GM19467 (cell line): ENCODE measurements around the gene CST7.
A peak's percentile ranks its signal among the peaks of the same experiment; 100 is the strongest.

Source experiments
- ATAC-seq: cut with Tn5 transposase; IDR thresholded peaks from one replicate; pipeline ENCODE4 v1.9.1; 2021; ENCODE audit warnings: mild to moderate bottlenecking, moderate library complexity; ENCODE audit not compliant: unreplicated experiment

The CST7 gene

DNA sequence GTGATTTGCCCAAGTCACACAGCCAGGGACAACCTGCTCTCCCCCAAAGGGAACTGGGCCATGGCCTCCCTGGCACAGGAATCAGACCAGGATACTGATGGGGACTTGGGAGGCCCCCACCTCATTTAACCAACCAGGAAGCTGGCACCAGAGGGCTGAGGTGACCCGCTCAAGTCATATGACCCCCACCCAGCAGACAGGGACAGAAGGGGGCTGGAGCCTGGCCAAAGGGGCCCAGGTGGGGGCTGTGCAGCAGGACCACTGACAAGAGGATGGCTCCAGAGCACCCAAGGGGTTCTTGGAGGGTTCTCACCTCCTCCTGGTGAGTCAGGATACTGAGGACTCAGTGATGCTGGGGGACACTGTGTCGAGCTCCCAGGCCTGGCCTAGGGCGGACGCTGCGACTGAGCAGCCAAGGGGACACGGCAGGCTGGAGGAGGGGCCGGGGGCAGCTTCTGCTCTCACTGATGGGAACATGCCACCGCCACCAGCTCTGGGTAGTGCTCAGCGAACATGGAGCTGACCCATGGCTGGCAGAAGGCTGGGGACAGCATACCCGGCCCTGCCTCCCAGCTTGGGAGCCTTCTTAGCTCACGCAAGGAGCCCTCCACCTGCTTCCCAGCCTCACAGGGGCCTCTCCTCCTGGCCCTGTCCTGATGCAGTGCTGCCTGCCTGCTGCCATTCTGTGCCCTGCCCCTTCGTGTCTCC, 1.2 kb downstream of the CST7 start:
- ATAC-seq, result no peak

DNA sequence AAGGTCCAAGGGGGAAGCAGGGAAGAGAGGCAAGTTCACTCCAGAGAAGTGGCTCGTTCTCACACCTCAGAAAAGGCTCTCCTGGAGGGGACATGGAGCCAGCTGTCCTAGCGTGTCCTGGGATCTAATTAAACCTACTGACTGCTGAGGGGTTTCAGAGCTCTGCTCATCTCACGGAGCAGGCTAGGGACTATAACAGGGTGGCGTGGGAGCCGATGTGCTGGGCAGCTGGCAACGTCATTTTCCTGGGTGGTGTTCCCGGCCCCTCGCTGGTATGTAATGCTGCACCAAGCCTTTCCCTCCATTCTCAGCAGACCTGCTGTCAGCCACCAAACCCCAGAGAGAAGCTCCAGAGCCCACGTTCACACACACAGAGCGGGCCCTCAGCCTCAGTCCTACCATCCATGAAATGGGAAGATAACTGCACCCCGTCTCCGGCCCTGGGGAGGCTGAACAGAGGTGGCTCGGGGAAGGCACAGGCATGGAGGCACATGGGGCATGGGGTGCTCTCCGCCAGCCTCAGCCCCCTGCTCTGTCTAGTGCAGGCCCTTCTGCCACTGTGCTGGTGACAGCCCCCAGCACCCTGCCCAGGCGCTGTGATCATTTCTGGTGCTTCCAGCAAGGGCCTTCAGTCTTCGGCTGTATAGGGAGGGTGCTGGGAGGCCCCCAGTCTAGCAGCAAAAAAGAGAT, 1.9 kb downstream of the CST7 start:
- no peak for ATAC-seq

DNA sequence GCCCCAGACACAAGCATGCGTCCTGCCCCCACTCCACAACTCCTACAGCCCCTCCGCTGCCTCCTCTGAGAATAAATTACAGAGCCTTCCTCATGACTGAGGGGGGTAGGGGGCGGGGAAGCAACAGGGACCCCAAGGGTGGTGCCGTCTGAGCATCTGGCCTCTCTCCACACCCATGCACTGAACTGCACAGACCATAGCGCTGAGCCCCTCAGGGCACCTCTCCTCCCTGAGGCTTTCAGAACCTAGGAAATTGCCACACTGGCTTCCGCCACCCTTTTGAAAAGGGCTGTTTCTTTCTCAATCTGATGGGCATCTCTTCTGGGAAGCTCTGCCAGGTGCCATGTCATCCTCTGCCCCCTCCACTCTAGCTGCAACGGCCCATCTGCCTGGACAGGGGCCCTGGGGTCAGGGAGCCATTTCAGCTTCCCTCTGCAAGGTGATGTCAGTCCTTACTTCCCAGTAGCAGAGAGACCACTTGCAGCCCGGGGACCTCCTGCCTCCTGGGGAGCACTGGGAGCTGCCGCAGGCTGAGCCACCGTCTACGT, 2.5 kb downstream of the CST7 start:
- ATAC-seq, result no peak

DNA sequence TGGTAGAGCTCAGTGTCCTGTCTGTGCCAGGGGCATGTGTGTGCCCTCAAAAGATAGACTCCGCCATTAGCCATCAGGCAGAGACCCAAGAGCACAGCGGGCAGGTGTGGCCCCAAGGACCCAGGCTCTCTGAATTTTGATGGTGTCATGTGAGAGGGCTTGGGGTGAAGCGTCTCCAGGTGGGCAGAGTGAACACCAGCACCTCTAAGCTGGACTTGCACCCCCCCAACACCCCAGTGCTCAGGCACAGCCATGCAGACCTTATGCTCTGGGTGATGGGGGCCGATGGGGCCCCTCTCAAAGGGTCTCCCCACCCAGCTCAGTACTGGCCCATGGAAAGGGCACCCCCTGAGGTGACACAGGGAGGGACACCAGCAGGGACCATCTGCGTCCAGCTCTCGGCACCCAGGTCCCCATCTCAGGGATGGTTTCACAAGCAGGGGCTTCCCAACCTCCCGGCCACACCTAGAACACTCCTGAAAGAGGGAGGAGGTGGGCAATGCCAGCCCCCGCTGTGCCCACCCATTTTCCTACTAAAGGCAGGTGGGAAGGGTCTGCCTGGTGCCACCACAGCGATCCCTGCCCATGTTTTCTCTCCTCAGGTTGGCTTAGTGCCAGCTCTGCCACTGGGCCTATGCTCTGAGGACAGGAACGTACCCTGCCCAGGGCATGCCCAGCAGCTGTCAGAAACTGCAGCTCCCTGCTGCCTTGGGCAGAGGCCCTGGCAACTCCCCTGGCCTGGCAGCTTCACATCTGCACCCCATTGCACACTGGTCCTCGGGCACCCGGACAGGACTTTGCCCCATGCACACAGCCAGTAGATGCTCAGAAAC, 3.5 kb downstream of the CST7 start:
- ATAC-seq, result no peak

DNA sequence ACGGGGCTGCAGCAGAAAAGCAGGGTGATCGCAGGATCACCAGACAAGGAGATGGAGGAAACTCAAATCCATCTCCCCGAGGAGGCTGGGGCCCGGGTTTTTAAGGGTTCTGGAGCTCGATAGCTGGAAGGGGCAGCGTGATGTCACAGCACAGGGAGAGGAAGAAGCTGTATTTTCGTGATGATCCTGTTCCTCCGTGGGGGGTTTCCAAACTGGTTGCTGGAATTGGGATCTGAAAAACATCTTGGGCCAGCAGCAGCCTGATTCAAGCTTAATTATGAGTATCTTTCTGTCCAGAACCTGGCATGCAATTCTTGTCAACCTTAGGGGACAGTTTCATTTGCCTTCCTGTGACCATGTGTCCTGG, 4.1 kb downstream of the CST7 start:
- no peak for ATAC-seq

DNA sequence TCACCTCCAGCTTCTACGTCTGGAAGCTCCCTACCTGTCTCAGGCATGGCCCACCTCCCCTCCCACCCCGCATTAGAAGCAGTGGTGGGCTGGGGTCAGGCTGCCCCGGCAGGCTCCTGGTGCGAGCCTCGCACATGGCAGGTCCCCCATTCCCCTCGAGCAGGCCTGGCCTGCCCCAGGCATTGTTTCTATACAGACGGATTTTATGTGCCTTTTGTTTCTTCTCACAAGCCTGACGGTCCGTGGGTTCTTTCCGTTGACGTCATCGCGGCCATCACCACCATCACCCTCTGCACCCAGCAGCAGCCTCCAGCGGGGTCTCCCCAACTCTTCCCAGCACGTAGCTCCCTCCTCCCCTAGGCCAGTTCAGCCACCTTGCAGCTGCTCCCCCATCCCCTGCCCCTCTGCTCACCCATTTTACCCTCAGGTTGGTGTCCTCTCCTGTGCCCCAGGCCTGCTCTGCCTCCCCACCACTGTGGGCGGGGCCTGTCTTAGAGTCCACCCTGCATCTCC, 4.6 kb downstream of the CST7 start:
- ATAC-seq, result no peak

DNA sequence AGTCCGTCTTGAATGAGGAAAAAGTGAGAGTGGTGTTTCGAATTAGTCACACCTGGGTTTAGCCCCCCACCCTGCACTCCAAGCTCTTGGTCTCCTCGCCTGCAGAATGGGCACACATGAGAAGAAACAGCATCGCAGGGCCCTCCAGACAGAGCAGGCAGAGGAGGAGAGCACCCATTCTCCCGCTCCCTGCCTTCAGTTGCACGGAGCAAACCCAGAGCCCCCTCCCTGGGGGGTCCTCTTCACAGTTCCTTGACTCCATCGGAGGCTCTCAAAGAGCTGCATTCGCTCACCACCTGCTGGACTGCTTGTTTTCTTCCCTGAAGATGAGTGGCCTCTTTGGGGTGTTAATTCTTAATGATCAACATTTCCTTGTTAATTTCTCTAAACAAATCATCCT, 5.1 kb downstream of the CST7 start:
- ATAC-seq, result no peak

DNA sequence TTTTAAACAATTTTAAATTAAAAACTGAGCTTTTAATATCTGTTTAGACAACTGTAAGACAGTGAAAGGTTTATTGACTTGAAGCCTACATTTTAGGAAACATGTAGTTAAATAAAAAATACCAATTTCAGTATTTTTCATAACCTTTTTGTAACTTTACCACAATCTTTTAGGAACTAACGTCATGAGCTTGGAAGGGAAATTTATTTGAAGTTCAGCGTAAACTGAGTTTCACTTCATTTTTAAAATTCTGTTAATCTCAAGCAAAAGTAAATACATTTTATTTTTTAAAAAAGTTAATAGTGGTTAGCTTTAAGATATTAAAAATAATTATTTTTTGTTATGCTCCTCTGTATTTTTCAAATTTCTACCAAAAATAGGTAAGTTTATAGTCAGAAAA, 5.5 kb downstream of the CST7 start:
- no peak for ATAC-seq

DNA sequence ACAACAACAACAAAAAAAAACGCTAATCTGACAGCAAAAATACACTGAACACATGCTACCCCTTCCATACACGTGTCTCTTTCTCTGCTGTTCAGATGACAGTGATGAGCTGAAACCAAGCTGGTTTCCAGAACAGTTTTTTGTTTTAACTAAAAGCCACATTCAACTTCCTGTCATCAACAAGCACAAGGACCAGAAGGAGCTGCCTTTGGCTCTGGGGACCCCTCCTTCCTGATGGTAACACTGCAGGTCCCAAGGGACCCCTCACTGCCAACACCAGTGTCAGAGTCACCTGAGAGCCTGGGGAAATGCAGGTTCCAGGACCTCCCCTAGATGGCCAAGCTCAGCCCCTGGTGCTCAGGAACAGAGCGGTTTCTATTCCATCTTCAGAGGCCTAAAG, 6.0 kb downstream of the CST7 start:
- ATAC-seq, result peak; percentile 80

DNA sequence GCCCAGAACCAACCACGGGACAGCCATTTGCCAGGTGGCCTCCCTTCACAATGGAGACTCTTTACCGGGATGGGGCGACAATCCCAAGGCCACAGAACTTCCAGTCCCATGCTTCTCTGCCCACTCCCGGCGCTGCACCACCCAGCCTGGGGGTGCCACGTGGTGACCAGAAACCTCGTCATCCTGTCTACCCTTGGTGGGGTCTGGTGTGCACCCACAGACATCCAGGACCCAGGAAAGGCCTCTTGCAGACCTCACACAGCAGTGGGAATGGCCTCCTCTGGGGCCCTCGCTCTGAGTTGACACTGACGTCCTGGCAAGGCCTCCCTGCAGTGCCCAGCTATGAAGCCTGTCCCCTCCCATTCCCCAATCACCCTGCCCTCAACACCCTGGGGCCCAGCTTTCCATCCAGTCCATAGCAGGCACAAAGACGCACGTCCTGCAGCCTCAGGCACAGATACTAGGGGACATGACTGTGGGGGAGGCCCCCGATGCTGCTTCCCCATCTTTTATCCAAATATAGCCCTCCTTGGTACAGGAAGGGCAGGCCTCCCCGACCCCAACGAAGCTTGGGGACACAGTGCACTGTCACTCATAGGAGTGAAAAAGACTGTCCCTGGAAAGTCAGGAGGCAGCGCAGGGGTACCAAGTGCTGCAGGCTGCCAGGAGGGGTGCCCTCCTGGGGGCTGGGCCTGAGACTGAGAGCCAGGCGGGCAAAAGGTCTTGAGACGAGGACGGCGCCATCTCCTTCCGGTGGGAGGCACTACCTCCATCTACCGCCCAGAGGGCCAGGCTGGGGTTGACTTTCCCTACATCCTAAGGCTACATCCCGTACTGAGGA, 7.2 kb downstream of the CST7 start:
- no peak for ATAC-seq

DNA sequence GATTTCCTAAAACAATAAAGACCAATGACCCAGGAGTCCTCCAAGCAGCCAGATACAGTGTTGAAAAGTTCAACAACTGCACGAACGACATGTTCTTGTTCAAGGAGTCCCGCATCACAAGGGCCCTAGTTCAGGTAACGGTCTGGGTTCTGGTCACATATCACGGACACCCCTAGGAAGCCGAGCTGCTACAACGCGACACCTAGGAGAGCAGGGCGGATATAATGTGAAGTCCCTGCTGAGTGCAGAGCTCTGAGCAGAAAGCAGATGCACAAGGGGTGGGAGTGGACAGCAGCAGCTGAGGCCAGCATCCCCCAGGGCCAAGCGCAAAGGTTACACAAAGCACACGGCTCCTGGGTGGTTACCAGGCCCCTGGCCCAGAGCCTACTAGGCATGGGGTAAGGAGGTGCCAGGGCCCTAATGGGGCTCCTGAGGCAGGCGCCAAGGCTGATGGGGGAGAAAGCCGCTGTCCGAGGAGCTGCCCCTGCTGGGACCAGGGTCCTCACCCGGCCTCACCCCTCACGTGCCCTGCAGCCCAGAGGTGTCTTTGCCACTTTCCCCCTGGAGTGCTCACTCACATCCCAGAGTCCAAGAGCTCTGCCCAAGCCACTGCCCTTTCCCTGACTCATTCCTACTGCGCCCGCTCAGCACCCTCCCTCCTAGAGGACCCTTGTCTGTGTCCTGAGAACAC, 8.4 kb downstream of the CST7 start:
- no peak for ATAC-seq

DNA sequence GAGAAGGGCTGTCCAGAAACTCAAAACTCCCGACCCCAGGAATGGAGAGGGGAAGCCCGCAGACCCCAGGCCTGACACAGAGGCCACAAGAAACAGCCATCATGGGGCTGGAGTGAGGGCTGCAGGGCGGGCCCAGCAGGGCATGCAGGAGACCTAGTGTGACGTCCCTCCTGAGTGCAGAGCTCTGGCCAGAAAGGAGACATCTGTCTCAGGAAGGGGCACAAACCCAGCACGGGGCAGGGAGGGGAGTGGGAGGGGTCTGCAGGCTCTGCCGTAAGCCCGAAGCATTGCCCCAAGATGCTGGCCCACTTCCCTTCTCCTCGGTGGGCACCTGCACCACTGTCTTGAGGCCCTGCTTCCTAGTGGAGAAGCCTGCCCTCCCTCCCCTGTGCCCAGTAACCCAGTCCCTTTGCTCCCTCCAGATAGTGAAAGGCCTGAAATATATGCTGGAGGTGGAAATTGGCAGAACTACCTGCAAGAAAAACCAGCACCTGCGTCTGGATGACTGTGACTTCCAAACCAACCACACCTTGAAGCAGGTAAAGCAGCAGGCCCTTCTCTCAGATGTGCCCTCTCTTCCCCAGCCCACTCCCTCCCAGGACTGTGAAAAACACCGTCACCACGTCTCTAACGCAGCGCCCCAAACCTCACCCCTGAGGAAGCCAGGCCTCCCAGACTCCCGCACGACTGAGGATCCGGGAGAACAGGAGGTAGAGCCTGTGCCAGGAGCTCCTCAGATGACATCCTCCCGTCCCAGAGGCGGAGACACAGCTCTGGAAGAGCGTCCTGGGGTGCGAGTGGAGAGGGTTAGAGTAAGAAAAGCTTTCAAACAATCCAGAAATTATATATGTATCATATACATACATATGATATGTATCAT, 9.7 kb downstream of the CST7 start:
- ATAC-seq, result no peak

DNA sequence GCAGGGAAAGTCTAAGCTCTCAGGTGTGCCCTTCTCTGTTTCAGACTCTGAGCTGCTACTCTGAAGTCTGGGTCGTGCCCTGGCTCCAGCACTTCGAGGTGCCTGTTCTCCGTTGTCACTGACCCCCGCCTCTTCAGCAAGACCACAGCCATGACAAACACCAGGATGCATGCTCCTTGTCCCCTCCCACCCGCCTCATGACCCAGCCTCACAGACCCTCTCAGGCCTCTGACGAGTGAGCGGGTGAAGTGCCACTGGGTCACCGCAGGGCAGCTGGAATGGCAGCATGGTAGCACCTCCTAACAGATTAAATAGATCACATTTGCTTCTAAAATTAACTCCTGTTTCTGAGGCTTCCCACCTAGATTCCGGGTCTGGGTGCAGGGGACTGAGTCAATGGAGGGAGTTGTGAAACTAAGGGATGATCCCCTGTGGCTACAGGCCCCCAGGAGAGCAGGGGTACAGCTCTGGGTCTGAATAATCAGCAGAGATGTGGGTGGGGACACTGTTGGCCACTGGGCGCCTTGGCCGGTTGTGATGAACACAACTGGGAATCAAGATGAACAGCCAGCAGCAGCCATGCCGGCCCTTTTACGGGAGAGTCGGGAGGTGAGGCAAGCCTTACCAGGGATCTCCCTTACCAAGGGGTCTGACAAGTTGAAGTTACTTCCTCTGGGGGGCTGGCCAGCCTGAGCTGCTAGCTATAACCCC, 10.7 kb downstream of the CST7 start:
- ATAC-seq, result no peak

DNA sequence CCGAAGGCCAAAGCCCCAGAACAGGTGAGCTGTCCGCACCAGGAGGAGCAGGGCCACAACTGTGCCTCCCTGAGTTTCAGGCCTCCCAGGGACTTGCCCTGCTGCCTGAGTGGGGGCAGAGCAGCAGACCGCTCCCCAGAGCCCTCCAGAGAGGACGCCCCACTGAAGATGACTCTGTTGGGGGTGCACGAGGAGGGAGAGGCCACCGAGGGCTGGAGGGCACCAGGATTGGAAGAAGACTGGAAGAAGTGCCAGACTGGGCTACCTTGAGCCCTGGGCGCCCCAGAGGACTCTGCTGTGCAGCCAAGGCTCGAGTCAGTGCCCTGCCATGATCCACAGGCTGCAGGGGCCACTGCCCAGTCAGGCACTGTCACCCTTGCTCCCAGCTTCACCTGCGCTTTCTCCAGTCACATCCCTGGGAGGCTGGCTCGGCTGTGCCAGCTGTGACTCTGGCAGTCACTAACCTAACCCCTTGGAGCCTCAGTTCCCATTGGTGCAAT, 11.3 kb downstream of the CST7 start:
- ATAC-seq, result no peak

DNA sequence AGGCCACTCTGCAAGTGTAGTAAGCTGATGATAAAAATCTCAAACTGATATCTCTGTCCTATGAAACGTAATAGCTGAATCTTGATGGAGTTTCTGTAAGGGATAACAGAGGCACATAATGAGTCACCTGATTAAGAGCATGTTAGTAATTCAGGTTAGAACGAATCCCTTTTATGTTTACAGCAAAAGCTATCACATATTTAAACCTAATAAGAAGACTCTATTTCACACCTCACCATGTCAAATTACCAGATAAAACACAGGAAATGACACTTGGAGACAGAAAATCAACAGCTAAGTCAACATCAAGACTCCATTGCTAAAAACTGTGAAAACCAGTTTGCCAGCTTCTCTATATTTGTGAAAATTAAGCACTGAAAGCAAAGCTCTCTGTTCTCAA, 11.8 kb downstream of the CST7 start:
- ATAC-seq, result no peak

DNA sequence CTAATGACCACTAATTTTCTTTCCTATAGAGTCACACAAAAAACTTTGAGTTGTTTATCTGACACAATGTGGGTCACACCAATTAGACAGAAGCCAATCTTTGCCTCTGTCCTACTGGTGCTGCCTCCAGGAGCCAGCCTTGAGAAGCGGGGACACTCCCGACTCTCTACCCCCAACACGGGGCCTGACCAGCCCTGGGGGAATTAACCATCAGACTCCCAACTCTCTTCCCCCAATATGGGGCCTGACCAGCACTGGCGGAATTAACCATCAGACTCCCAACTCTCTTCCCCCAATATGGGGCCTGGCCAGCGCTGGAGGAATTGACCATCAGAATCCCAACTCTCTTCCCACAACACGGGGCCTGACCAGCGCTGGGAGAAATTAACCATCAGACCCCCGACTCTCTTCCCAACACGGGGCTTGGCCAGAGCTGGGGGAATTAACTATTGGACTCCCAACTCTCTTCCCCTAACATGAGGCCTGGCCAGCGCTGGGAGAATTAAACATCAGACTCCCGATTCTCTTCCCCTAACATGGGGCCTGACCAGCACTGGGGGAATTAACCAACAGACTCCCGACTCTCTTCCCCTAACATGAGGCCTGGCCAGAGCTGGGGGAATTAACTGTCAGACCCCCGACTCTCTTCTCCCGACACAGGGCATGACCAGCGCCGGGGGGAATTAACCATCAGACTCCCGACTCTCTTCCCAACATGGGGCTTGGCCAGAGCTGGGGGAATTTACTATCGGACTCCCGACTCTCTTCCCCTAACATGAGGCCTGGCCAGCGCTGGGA, 12.5 kb downstream of the CST7 start:
- no peak for ATAC-seq

DNA sequence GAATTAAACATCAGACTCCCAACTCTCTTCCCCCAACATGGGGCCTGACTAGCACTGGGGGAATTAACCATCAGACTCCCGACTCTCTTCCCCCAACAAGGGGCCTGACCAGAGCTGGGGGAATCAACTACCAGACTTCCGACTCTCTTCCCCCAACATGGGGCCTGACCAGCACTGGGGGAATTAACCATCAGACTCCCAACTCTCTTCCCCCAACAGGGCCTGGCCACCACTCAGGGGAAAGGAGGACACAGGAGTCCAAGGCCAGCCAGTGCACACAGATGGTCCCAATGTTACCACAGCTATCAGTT, 13.1 kb downstream of the CST7 start:
- no peak for ATAC-seq

DNA sequence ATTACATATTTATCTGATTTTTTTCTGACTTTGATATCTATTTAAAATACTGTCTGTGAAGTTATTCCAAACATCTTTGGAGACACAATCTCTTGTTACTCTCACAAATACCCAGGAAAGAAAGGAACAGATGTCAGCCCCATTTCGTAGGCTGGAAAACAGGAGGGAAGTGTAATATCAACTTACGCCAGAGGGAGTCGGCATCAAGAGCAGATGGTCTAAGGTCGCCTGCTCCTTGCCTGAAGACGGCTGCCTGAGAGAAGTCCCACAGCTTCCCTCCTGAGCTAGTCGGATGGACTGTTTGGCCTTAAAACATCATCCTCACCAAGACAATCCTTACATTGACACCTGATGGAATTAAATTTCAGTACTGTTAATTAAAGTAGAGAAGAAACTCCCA, 13.4 kb downstream of the CST7 start:
- ATAC-seq, result no peak
